Erythroblast (primary cell): ENCODE results near the gene ZMIZ1.

Experiments
- GATA1 ChIP-seq: IDR thresholded peaks from 2 replicates; pipeline ENCODE4 v1.6.1; 2011; ENCODE audit warnings: low read depth, mild to moderate bottlenecking, control low read depth, low read length, moderate library complexity
- POLR2A ChIP-seq: IDR thresholded peaks from 2 replicates; pipeline ENCODE4 v1.6.1; 2011; ENCODE audit warnings: mild to moderate bottlenecking, low read length

DNA sequence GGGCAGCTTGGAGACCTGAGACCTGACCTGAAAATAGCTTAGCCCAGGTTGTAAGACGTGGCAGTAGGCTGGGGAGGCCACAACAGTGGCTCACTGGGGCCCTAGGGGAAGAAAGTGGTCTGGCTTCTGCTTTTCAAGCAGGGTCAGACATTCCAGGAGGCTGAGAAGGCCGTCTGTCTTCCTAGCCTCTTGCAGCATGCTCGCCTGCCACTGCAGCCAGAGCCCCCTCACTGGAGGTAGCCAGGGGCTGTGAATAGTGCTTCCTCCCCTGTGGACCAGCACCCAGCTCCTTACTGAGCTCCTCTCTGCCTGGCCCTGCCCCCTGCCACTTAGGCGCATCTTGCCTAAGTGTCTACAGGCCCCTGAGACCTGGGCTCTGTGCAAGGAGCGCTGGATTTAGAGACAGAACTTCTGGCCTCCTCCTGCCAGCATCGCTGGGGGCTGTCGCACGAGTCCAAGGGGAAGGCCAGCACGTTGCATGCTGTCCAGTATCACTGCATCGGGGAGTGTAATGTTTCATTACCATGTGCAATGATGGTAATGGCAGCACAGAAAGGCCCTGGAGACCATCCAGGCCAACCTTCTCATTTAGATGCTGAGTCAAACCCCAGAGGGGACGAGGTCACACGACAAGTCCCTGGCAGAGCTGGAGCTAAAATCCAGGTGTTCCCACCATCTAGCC is 12.7 kb downstream of the ZMIZ1 start:
- TF ChIP-seq POLR2A (no peak), GATA1 (no peak)
